Activated CD4-positive, alpha-beta T cell treated with anti-CD3 and anti-CD28 coated beads for 48 hours (primary cell): ENCODE measurements around the gene ARIH1.
"Not testable (repeated sequence)": the region's sequence is repeated elsewhere in the genome, so short reads cannot be mapped to it uniquely, and the experiment has no call there.

Experiments used
- DNase-seq: peaks from one replicate; pipeline ENCODE4 v3.0.0-alpha.2; 2020

Gene ARIH1, protein sequence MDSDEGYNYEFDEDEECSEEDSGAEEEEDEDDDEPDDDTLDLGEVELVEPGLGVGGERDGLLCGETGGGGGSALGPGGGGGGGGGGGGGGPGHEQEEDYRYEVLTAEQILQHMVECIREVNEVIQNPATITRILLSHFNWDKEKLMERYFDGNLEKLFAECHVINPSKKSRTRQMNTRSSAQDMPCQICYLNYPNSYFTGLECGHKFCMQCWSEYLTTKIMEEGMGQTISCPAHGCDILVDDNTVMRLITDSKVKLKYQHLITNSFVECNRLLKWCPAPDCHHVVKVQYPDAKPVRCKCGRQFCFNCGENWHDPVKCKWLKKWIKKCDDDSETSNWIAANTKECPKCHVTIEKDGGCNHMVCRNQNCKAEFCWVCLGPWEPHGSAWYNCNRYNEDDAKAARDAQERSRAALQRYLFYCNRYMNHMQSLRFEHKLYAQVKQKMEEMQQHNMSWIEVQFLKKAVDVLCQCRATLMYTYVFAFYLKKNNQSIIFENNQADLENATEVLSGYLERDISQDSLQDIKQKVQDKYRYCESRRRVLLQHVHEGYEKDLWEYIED

GRCh38 chr15:72473614-72474465 is at the start of gene ARIH1:
Gene ARIH1 (plus strand): TSS chr15:72474330. CDS start chr15:72474640, 310 bp downstream.
- peak; percentile 97 for DNase-seq

DNA sequence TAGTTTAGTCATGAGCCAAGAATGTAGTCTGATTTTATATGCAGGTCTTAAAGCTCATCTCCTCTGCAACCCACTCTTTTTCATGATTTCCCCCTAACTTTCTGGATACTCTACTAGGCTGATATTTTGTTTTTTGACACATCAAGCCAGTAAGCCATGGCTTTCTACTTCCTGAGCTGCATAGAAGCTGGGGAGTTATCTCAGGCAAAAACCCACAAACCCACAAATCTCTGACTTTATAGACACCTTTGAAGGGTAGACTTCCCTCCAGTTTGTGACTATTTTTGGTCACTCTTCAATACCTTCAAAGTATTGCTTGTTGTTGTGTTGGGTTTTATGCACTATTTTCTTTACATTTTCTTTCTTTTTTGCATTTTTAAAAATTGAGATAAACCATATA is 47.4 kb upstream of the ARIH1 start:
- no peak for DNase-seq

- no peak for DNase-seq
These were observed 36.3 kb upstream of the ARIH1 start for GRCh38 chr15:72437650-72438316.

DNA sequence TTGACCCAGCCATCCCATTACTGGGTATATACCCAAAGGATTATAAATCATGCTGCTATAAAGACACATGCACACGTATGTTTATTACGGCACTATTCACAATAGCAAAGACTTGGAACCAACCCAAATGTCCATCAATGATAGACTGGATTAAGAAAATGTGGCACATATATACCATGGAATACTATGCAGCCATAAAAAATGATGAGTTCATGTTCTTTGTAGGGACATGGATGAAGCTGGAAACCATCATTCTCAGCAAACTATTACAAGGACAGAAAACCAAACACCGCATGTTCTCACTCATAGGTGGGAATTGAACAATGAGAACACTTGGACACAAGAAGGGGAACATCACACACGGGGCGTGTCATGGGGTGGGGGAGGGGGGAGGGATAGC is 31.3 kb upstream of the ARIH1 start:
- not testable (repeated sequence) for DNase-seq

GRCh38 chr15:72445426-72445825 is 28.7 kb upstream of the ARIH1 start:
- no peak for DNase-seq

DNA sequence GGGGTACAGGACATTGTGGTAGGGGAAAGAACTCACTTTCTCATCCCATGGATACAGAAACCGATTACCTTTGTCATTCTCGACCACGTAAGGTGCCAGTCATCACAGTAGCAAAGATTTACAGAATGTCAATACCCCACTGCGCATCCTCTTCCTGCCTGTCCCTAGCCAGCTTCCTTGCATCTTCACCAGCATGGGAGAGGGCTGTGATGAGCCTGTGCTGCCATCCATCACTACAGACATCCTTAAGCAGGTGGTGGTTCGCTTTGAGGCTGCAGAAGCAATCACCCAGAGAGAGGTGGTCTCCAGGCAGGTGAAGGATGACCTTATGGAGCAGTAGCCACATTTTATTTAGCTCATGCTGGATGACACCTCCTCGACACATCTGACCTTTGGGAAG is 23.3 kb upstream of the ARIH1 start:
- no peak for DNase-seq

- no peak for DNase-seq
These were observed 22.9 kb upstream of the ARIH1 start for GRCh38 chr15:72451224-72451623.

DNA sequence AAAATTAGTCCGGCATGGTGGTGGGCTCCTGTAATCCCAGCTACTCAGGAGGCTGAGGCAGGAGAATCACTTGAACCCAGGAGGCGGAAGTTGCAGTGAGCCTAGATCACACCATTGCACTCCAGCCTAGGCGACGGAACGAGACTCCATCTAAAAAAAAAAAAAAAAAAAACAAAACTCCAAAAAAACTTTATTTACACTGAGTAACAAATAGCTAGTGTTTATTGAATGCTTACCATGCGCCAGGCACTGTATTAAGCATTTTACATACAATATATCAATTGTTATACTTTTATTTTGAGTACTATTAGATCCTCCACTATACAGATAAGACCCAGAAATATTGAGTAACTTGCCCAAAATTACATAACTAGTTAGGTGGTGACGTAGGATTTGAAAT is 17.4 kb upstream of the ARIH1 start:
- DNase-seq = no peak

- no peak for DNase-seq
These were observed 13.7 kb upstream of the ARIH1 start for GRCh38 chr15:72460402-72460801.

GRCh38 chr15:72463702-72464101 is 10.4 kb upstream of the ARIH1 start:
- DNase-seq = no peak

GRCh38 chr15:72464251-72464650 is 9.9 kb upstream of the ARIH1 start:
- DNase-seq = no peak

GRCh38 chr15:72468103-72468502 is 6.0 kb upstream of the ARIH1 start:
- no peak for DNase-seq

- no peak for DNase-seq
These were observed 1.0 kb upstream of the ARIH1 start for GRCh38 chr15:72472992-72473610.

DNA sequence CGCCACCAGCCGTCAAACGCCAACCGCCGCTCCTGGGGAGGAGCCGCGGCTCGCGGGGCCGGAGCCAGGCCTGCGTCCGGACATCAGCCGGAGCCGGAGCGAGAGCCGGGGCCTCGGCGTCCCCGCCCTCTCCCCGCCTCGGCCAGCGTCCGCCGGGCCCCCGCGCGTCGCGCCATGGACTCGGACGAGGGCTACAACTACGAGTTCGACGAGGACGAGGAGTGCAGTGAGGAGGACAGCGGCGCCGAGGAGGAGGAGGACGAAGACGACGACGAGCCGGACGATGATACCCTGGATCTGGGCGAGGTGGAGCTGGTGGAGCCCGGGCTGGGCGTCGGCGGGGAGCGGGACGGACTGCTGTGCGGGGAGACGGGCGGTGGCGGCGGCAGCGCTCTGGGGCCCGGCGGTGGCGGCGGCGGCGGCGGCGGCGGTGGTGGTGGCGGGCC is 359 bp downstream of the ARIH1 start:
- DNase-seq = no peak

GRCh38 chr15:72474912-72475628 is 940 bp downstream of the ARIH1 start:
- peak; percentile 88 for DNase-seq

- DNase-seq = no peak
These were observed 1.5 kb downstream of the ARIH1 start for GRCh38 chr15:72475674-72476073.

DNA sequence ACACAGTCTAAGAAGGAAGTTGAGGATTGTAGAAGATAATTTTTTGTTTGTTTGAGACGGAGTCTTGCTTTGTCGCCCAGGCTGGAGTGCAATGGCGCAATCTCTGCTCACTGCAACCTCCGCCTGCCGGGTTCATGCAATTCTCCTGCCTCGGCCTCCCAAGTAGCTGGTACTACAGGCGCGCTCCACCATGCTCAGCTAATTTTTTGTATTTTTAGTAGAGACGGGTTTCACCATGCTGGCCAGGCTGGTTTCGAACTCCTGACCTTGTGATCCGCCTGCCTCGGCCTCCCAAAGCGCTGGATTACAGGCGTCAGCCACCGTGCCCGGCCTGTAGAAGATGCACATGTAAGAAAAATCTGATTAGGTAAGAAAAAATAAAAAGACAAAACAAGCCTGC is 2.2 kb downstream of the ARIH1 start:
- not testable (repeated sequence) for DNase-seq

- DNase-seq = no peak
These were observed 7.0 kb downstream of the ARIH1 start for GRCh38 chr15:72481015-72481659.

DNA sequence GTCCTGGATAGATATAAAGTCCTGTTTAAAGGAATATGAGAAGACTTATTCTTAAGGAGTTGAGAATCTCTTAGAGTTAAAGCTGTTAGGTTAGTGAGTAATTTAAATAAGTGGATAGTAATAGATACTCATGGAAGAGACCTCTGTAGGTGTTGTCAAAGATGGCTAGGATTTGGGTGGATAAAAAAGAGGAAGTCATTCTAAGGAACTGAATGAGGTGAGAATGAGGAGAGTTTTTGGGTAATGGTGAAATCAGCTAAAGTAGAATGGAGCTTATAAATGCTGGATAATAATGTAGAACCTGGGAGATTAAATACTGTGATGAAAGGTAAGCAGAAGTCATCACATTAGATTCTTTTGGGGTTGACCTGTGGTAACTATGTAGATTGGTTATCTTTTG is 8.1 kb downstream of the ARIH1 start:
- no peak for DNase-seq

DNA sequence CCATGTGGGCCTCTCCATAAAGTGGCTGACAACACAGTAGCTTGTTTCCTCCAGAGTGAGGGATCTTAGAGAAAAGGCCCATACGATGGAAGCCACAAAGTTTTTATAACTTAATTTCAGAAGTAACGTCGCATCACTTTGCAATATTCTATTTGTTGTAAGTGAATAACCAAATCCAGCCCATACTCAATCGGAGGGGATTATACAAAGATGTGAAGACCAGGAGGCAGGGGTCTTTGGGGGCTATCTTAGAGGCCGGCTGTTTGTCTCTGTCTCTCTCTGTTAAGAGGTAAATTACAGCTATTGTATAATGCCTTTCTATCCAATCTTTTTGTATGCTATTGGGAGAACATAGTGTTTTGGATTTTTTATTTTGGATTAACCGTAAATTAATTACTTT is 9.1 kb downstream of the ARIH1 start:
- no peak for DNase-seq

GRCh38 chr15:72486144-72486543 is 12.0 kb downstream of the ARIH1 start:
- no peak for DNase-seq
